ENCODE results near the gene RPTN. TPM values are rescaled to one million over a fixed set of nuclear protein-coding genes. Genes with fewer than 3 reads are reported as not detected.

RPTN gene
- total and polyA plus RNA-seq, 2 experiments from 2014 or later = not detected

DNA sequence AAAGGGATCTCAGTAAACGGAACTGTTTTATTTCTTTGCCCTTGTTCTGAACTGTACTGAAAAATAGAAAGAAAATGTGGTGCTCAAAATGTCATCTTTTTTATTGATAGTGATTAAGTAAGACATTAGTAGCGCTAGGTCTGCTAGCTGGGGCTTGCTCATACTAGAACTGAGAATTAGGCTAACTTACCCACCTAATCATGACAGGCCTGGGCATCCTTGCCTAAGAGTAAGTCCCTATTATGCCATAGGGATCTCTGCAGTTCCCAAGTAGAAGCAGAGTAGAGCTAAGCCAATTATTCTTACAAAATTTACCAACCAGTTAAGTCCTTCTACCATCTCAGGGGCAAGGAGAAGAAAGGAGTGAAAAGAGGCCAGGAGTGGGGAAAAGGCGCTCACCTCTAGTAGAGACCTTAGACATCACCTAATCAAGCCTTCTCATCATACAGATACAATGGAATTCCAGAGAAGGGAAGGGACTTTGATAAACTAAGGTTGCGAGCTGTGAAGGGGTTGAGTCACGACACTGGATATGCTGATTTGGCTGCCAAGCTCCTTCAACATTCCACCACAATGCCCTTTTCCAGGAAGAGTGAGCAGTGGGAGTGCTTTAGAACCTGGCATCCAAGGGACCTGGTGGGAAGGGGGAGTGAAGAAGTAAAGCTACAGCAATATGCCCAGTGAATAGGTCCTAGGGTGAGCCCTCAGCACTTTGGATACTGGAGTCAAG, 27.7 kb upstream of the RPTN start:
- Histone ChIP-seq H3K9me2 (ENCODE audit: insufficient read depth) (no peaks in the 10 kb centered on the region), H3K27ac (ENCODE audit: low read depth) (no peak overlapping the region), H3K4me3 (no peak overlapping the region), H3K4me1 (ENCODE audit: insufficient read depth) (no peaks in the 10 kb centered on the region), H4K20me1 (replicated peaks; ENCODE audit: insufficient read depth) (no peaks in the 10 kb centered on the region), H3K4me2 (no peak overlapping the region), H3K27me3 (ENCODE audit: insufficient read depth) (no peaks in the 10 kb centered on the region), H3K36me3 (ENCODE audit: insufficient read depth) (no peaks in the 10 kb centered on the region), H3F3A (replicated peaks; ENCODE audit: low read depth) (no peaks in the 10 kb centered on the region), H2AFZ (no peak overlapping the region), H3K79me2 (replicated peaks; ENCODE audit: insufficient read depth) (no peaks in the 10 kb centered on the region)
- Mint-ChIP-seq H3K27me3 (ENCODE audit: insufficient read depth, low read depth, poor library complexity) (peaks cover 7% of the 10 kb centered on the region), H3K4me1 (no peaks in the 10 kb centered on the region), H3K4me3 (no peak overlapping the region), H3K9me3 (no peaks in the 10 kb centered on the region), H3K36me3 (ENCODE audit: low read depth) (no peaks in the 10 kb centered on the region), H3K27ac (no peak overlapping the region)
- TF ChIP-seq, protein P1, sequence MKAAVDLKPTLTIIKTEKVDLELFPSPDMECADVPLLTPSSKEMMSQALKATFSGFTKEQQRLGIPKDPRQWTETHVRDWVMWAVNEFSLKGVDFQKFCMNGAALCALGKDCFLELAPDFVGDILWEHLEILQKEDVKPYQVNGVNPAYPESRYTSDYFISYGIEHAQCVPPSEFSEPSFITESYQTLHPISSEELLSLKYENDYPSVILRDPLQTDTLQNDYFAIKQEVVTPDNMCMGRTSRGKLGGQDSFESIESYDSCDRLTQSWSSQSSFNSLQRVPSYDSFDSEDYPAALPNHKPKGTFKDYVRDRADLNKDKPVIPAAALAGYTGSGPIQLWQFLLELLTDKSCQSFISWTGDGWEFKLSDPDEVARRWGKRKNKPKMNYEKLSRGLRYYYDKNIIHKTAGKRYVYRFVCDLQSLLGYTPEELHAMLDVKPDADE (IDR thresholded peaks at IDR 0.05) = no peak
- TF ChIP-seq STAT1 (IDR thresholded peaks at IDR 0.05; ENCODE audit: unreplicated experiment) (no peak), ZNF331 (CRISPR knock-in tag; IDR thresholded peaks at IDR 0.05; ENCODE audit: low read depth) (no peak), POLR2AphosphoS5 (IDR thresholded peaks at IDR 0.05; ENCODE audit: low read depth) (no peak), JUNB (IDR thresholded peaks at IDR 0.05; ENCODE audit: unreplicated experiment) (no peak), CREB1 (CRISPR knock-in tag; IDR thresholded peaks at IDR 0.05; ENCODE audit: low read depth) (no peak), EZH2 (IDR thresholded peaks at IDR 0.05; ENCODE audit: low read depth, unreplicated experiment) (no peak)
- DNase-seq (ENCODE audit: low spot score) (peak; percentile 5), ATAC-seq (no peak)

DNA sequence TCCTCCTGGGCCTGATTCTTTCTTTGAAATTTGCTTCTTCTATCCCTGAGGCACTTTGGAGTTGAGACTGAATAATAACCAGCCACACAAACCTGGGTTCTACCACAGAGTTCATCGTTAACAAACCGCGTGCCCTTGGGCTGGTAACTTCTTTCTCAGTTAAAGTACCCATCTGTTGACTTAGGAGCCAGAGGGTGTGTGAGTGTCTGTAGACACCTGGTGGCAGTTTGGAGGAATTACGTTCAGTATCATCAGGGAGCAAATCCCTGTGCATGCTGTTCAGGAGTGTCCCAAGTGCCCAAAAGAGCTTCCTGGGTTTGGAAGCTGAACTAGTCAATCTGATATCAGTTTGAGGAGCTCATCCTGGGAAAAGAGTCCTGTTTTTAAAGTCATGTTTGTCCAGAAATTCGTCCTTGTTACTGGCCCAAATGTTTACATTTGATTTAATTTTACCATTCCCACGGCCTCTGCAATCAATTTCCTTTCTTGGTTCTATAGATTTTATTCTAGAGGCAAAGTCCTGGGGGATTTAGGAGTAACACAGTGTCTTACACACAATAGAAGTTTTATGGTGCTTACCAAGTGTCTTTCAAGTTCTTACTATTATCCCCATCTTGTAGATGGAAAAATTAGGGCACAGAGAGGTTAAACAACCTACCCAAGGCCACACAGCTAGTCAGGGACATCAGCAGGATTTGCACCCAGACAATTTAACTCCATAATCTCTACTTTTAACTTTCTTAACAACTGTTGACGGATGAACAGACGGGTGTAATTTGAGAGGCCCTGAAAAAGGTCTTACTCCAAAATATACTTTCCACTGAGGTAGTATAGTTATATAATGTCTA, 26.7 kb upstream of the RPTN start:
- H4K20me1 ChIP-seq (replicated peaks; ENCODE audit: insufficient read depth) = no peaks in the 10 kb centered on the region
- Mint-ChIP-seq H3K27ac (no peak overlapping the region), H3K9me3 (no peaks in the 10 kb centered on the region), H3K27me3 (ENCODE audit: insufficient read depth, low read depth, poor library complexity) (peaks cover 7% of the 10 kb centered on the region), H3K4me3 (no peak overlapping the region), H3K4me1 (no peaks in the 10 kb centered on the region), H3K36me3 (ENCODE audit: low read depth) (no peaks in the 10 kb centered on the region)
- no peak for TF ChIP-seq NANOG (IDR thresholded peaks at IDR 0.05; ENCODE audit: borderline replicate concordance)
- TF ChIP-seq, protein P2, sequence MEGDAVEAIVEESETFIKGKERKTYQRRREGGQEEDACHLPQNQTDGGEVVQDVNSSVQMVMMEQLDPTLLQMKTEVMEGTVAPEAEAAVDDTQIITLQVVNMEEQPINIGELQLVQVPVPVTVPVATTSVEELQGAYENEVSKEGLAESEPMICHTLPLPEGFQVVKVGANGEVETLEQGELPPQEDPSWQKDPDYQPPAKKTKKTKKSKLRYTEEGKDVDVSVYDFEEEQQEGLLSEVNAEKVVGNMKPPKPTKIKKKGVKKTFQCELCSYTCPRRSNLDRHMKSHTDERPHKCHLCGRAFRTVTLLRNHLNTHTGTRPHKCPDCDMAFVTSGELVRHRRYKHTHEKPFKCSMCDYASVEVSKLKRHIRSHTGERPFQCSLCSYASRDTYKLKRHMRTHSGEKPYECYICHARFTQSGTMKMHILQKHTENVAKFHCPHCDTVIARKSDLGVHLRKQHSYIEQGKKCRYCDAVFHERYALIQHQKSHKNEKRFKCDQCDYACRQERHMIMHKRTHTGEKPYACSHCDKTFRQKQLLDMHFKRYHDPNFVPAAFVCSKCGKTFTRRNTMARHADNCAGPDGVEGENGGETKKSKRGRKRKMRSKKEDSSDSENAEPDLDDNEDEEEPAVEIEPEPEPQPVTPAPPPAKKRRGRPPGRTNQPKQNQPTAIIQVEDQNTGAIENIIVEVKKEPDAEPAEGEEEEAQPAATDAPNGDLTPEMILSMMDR (conservative IDR thresholded peaks at IDR 0.05; ENCODE audit: low read depth in 2 of 2) = peak; percentile 73 to 90
- TF ChIP-seq, protein P3, sequence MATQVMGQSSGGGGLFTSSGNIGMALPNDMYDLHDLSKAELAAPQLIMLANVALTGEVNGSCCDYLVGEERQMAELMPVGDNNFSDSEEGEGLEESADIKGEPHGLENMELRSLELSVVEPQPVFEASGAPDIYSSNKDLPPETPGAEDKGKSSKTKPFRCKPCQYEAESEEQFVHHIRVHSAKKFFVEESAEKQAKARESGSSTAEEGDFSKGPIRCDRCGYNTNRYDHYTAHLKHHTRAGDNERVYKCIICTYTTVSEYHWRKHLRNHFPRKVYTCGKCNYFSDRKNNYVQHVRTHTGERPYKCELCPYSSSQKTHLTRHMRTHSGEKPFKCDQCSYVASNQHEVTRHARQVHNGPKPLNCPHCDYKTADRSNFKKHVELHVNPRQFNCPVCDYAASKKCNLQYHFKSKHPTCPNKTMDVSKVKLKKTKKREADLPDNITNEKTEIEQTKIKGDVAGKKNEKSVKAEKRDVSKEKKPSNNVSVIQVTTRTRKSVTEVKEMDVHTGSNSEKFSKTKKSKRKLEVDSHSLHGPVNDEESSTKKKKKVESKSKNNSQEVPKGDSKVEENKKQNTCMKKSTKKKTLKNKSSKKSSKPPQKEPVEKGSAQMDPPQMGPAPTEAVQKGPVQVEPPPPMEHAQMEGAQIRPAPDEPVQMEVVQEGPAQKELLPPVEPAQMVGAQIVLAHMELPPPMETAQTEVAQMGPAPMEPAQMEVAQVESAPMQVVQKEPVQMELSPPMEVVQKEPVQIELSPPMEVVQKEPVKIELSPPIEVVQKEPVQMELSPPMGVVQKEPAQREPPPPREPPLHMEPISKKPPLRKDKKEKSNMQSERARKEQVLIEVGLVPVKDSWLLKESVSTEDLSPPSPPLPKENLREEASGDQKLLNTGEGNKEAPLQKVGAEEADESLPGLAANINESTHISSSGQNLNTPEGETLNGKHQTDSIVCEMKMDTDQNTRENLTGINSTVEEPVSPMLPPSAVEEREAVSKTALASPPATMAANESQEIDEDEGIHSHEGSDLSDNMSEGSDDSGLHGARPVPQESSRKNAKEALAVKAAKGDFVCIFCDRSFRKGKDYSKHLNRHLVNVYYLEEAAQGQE (IDR thresholded peaks at IDR 0.05; ENCODE audit: unreplicated experiment) = no peak
- no peak for TF ChIP-seq EZH2phosphoT487 (IDR thresholded peaks at IDR 0.05; ENCODE audit: unreplicated experiment)
- TF ChIP-seq EZH2 (IDR thresholded peaks at IDR 0.05; ENCODE audit: low read depth, unreplicated experiment) = no peak
- no peak for TF ChIP-seq ZNF114 (CRISPR knock-in tag; IDR thresholded peaks at IDR 0.05)
- H3K36me3 ChIP-seq (ENCODE audit: insufficient read depth) = no peaks in the 10 kb centered on the region
- no peak overlapping the region; the same call in 1 of the 2 replicates for H2AFZ ChIP-seq
- peak; percentile 81 for DNase-seq (ENCODE audit: low spot score)
- no peak overlapping the region for H3K4me3 ChIP-seq
- no peaks in the 10 kb centered on the region for H3K9me2 ChIP-seq (ENCODE audit: insufficient read depth)
- ATAC-seq = peak; percentile 66
- no peaks in the 10 kb centered on the region for H3K4me1 ChIP-seq (ENCODE audit: insufficient read depth)
- H3K4me2 ChIP-seq = no peak overlapping the region
- H3K27me3 ChIP-seq (ENCODE audit: insufficient read depth) = no peaks in the 10 kb centered on the region
- no peaks in the 10 kb centered on the region for H3F3A ChIP-seq (replicated peaks; ENCODE audit: low read depth)
- no peaks in the 10 kb centered on the region for H3K79me2 ChIP-seq (replicated peaks; ENCODE audit: insufficient read depth)
- H3K27ac ChIP-seq (ENCODE audit: low read depth) = no peak overlapping the region

Data from GM23338 (cell line).